IPS-11a (cell line): Measurements from ENCODE around the gene GLIS2.

Experiments used
- H3K4me3 ChIP-seq: one replicate; pipeline ENCODE4 v1.5.1; 2013; ENCODE audit warnings: low read depth, low read length, control low read depth

GLIS2 gene

DNA sequence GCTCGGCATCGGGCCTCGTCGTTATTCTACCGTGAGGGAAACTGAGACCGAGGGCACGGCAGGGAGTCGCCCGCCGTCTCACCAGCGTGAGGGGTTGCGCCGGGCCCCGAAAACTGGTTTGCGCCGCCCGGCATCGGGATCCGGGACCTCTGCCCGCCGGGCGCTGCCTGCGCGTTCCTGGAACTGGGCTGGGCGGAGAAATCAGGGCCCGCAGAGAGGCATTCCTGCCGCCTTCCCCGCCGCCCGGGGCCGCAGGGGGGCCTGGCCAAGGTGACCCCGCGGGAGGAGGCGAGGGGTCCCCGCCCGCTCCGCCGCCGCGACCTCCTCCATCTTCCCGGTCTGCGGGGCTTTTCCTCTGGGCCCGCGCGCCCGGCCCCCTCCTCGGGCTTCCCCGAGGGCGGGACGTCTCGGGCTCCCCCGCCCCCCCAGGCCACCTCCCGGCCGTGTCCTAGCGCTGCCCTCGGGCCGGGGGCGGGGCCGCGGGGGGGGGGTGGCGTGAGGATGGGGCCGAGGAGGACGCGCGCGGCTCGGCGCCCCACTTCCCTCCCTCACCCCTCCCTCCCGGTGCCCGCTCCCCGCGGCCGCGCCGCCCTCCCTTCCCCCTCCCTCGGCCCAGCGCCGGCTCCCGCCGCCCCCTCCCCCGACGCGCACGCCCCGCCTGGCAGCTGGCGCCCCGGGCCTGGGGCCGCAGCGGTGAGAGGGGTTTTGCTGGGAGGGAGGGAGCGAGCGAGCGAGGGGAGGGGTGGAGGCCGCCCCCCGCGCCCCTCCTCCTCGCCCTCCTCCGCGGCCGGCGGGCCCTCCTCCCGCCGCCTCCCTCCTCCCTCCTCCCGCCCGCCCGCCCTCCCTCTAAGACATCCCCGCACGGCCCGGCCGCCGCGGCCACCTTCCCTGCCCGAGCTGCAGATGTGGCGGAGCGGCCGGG is at the start of gene GLIS2:
GLIS2 (plus strand) TSS at position 882 of the 922 bp plus-strand sequence. CDS start 16,214 bp downstream, outside the sequence.
- H3K4me3 ChIP-seq: peak within 1 kb of the TSS; percentile 57

DNA sequence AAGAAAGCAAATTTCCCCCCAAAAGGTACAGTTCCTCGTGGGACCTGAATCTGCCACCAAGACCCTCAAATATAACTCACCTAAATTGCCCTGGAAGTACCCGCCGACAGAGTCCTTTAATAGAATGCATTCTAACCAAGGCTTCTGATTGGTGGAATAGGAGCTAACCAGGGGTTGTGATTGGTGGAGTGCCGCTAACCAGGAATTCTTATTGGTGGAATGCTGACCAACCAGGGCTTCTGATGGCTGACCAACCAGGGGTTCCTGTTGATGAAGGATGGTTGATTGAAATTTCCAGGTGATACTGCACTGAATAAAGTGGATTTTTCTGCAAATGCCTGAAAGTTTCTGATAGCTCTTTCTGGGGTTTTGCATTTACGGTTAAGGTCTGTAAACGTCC is 49.5 kb upstream of the GLIS2 start:
- H3K4me3 ChIP-seq: no peak overlapping the region

DNA sequence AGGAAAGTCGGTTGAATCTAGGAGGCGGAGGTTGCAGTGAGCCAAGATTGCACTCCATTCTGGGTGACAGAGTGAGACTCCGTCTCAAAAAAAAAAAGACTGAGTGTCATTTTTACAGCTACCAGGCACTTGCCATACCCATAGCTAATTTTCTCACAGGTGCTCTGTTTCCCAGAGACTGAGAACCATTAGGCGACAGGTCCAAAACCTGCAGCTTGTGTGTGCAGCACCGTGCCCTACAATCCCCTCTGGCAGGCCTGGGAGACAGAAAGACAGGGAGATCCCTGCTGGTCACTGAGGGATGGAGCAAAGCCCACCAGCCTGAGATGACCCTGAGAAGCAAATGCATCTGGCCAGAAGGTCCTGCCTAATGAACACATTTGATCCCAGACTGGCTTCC is 45.8 kb upstream of the GLIS2 start:
- H3K4me3 ChIP-seq: no peak overlapping the region

DNA sequence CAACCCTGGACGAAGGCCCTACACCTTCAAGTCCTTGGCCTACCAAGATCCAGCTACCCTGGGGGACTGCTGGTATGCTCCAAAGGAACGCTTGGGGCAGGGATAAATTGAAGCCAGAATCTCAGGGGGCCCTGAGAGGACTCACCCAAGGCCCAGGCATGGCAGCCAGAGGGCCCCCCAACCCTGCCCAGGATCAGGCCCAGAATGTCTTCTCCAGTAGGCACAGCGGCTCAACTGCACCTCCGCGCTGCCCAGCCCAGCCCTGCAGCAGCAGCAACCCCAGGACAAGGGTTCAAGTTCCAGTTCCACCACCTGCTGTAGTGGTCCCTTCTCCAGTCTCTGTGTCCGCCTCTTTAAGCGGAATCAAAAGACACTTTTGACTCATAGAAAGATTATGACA is 45.3 kb upstream of the GLIS2 start:
- no peak overlapping the region for H3K4me3 ChIP-seq

DNA sequence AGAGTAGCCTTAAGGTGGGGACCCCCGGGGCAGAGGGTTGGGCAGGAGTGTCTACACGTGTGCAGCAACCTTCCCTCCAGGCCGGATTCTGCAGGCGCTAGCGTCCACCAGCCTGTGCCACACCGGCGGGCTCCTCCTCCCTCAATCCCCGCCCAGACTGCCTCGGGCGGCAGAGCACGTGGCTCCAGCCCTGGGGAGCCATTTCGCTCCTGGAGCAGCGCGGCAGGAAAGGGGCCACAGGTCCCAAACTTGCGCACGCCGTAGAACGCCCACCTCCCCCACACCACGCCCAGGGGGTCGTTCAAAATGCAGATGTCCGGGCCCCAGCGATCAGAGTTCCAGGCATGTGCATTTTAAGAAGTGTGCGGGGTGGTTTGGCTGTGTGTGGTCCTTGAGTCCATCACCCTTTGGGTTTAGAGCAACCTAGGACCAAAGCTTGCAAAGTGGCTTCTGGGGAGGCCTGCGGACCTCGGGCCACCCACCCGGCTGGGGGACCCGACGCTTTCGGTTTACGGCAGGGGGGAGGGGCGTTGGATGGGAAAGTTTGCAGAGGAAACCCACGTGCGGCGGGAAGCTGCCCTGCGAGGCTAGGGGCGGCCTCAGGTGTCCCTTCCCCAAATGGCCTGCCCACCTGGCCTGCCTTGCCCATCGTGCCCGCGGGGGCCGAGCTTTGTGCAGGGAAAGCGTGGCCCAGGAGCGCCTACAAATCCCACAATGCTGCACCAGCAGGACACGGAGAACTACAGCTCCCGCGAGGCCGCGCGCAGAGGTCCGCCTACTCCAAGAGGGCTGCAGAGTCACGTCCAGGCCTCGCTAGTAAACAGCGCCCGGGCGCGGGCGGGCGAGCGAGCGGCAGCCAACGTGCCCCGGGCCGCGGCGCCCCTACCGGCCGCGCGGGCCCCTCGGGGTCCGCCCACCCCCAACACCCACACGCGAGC is 44.4 kb upstream of the GLIS2 start:
- H3K4me3 ChIP-seq: peak overlapping the region; percentile 88

DNA sequence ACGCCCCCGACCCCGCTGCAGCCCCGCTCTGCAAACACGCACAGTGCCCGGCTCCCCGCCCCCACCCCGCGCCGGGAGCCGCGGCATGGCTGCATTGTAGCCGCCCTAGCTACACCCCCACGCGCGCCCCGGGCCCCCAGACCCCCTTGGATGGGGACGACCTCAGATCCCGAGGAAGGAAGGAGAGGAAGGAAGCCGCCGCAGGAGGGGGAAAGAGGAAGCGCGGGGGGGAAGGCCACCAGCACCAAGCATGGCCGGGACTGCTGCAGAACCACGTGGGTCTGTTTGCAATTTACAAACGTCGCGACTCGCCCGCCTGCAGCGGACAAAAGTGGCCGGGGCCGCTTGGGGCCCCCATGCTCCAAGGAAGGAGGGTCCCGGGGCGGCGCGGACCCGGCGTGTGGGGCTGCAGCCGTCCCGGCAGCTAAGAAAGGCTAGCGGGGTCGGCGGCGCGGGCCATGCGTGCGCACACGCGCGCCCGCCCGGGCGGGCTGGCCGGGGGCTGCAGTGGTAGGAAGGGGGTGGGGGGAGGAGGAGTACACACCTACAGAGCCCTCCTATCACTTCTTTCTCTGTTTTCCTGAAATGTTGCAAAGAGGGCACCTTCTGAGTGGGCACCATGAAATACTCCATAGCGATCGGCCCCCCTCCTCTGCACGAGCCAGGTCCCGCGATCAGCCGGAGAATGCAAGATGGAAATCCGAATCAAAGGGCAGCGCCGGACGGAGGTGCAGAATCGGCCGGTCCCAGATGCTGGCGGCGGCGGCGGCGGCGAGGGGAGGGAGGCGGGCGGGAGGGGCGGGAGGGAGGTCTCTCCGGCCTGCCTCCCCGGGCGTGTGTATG is 43.5 kb upstream of the GLIS2 start:
- H3K4me3 ChIP-seq: peak overlapping the region; percentile 88

DNA sequence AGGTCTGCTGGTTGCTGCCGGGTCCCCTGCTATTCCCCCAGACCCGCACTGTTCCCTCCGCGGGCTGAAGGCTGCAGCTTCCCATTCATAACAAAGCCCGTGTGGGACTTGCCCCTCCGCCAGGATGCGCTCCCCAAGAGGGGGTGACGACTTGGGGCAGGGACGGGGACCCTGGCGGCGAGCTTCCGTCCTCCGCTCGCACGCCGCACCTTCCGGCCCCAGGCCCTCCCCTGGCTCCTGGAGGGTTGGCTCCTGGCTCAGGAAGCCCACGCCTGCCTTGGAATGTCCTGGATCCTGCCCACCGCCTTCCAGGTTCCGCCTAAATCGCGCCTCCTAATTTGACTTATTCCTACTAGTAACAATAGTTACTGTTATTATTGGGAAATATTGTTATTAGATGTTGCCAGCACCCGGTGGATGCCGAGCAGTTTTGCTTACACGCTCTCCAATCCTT is 42.0 kb upstream of the GLIS2 start:
- H3K4me3 ChIP-seq: peak overlapping the region; percentile 67

DNA sequence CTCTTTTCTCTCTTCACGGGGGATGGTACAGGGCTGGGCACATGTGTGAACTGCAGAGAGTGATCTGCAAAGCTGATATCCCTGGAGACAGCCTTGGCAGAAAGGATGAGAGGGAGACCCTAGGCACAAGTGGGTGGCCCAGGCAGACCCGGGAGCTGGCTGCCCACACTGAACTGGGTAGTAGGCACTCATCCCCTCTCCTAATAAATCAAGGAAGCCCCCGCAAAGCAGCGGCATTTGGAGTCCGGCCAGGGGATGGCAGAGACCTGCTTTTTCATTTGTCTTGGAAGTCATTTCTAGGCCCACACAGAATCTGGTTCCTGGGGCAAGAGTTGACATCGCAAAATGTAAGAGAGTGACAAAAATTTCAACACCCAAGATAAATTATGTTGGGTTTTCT is 40.0 kb upstream of the GLIS2 start:
- H3K4me3 ChIP-seq: no peak overlapping the region

DNA sequence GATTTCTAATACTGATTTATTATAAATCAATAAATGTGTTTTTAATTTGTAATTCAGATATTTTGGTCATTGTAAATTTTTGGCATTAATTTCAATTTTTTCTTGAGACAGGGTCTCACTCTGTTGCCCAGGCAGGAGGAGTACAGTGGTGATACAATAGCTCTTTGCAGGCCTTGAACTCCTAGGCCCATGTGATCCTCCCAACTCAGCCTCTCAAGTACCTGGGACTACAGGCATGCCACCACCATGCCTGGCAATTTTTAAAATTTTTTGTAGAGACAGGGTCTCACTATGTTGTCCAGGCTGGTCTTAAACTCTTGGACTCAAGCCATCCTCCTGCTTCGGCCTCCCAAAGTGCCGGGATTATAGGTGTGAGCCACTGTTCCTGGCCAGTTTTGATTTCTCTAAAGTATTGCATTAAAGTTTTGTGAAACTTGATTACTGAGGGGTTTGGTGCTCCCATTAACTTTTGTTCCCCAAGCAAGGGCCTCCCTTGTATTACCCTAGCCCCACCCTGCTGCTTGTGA is 37.8 kb upstream of the GLIS2 start:
- no peak overlapping the region for H3K4me3 ChIP-seq

DNA sequence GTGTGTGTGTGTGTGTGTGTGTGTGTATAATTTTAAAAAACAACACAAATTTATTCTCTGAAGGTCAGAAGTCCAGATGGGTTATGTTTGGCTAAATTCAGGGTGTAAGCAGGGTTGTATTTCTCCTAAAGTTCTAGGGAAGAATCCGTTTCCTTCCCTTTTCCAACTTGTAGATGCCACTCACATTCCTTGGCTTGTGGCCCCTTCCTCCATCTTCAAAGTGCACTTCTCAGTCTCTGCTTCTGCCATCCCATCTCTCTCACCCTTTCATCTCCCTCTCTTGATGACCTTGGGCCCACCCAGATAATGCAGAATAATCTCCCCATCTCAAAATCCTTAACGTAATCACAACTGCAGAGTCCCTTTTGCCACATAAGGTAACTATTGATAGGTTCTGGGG is 35.2 kb upstream of the GLIS2 start:
- H3K4me3 ChIP-seq: no peak overlapping the region

DNA sequence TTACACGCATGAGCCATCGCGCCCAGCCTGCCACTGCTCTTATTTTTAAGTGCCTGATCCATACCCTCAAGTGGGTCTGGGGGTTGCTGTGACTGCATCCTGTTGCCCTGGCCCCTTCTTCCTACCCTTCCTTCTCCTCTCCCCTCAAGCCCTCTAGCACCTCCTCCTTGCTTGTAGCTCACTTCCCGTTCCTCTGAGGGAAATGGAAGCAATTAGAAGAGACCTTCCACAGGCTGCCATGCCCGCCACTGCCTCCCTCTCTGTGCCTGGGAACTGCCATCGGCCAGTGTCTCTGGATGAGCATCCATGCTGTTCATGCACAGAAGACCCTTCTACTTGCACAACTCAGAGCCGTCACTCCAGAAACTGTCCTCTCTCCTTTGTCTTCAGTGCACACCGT is 32.4 kb upstream of the GLIS2 start:
- H3K4me3 ChIP-seq: no peak overlapping the region

DNA sequence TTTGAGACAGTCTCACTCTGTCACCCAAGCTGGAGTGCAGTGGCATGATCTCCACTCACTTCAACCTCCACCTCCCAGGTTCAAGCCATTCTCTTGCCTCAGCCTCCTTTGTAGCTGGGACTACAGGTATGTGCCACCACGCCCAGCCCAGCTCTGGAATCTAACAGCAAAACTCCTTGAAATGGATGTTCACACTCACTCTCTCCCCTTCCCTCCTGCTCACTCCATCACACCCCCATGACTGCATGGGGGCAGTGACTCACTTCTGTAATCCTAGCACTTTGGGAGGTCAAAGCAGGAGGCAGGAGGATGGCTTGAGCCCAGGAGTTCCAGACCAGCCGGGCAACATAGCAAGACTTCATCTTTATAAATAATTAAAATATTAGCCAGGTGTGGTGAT is 31.9 kb upstream of the GLIS2 start:
- no peak overlapping the region for H3K4me3 ChIP-seq

DNA sequence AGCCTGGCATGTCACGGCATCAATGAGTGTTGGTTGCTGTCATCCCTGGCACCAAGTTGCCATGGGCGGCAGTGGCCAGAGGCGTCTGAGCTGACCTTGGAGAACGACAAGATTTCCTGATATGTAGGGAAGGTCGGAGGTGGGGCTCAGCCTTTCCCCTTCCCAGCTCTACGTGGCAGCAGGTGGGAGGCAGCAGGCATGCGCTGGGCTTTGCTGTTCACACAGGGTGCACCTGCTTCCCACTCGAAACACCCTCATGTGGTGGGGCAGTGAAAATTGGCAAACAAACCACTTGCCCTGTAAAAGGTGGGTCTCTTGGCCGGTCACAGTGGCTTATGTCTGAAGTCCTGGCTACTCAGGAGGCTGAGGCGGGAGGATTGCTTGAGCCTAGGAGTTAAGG is 30.7 kb upstream of the GLIS2 start:
- H3K4me3 ChIP-seq: no peak overlapping the region

DNA sequence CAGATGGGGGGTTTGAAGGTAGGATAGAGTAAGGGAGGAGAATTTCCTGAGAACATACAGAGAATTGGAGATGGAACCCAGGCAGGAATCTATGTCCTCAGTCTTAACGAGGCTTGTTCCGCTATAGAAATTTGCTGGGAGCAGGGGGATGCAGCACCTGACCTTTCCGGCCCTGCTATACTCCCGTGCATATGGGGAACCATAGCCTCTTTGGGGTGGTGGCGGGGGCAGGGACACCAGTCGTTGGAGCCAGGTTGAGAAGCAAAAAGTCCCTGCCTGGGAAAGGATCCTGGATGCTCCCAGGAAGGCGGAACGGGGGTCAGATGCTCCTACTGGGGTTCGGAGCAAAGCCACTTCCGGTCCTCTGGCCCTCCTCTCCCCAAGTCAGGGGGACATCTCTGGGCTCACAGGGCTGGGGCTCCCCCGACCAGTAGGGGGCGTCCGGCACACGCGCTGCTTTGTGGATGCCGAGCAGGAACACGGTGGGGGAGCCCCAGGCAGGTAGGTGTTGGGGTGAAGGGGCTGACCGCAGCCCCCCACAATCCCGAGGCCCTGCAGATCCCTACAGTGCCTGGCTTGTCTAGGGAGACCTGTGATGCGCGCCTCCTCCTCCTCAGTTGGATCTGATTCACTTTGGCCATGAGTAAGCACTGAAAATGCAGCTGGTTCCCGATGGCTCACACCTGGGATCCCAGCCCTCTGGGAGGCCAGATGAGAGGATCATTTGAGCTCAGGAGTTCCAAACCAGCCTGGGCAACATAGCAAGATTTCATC is 27.5 kb upstream of the GLIS2 start:
- no peak overlapping the region for H3K4me3 ChIP-seq

DNA sequence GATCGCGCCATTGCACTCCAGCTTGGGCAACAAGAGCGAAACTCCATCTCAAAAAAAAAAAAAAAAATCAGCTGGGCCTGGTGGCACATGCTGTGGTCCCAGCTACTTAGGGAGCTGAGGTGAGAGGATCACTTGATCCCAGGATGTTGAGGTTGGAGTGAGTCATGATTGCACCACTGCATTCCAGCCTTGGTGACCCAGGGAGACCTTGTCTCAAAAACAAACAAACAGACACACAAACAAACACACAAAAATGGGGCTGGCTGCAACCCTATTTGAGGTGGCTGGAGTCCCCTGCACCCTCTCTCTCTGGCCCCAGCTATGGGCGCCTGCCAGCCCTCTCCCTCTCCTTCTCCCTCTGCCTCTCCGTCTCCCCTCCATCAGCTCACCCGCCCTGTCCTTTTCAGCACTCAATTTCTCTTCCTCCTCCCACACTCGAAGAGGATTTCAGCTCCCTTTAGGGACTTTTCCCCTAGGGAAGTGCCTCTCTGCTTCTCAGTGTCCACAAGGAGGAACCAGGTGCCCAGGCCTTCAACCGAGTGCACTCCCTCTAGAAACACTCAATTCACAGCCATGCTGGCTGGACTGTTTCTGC is 25.5 kb upstream of the GLIS2 start:
- H3K4me3 ChIP-seq: no peak overlapping the region

DNA sequence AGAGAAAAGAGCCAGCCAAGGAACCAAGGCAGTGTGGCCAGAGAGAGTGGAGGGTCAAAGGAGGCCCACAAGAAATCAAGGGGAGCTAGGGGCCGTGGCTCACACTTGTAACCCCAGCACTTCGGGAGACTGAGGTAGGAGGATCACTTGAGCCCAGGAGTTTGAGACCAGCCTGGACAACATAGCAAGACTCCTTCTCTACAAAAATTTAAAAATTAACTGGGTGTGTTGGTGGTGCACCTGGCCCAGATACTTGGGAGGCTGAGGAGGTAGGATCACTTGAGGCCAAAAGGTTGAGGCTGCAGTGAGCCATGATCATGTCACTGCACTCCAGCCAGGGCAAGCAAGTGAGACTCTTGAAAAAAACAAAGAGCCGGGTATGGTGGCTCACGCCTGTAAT is 24.2 kb upstream of the GLIS2 start:
- no peak overlapping the region for H3K4me3 ChIP-seq

DNA sequence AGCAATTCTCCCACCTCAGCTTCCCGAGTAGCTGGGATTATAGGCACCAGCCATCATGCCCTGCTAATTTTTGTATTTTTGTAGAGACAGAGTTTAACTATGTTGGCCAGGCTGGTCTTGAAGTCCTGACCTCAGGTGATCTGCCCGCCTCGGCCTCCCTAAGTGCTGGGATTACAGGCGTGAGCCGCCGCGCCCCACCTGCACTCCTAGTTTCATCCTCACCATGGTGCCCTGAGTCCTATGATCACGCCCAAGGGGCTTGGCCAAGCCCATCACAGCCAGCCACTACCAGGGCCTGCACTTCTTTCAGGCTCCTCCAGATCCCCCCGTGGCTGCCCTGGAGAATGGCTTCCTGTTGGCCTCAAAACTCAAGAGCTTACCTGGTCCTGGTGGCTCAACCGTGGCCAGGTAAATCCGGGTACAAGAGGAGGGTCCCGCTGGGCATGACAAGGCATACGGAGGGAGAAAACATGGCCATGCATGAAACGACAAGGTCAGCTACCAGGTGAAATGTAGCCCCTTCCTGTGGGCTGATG is 22.6 kb upstream of the GLIS2 start:
- no peak overlapping the region for H3K4me3 ChIP-seq

DNA sequence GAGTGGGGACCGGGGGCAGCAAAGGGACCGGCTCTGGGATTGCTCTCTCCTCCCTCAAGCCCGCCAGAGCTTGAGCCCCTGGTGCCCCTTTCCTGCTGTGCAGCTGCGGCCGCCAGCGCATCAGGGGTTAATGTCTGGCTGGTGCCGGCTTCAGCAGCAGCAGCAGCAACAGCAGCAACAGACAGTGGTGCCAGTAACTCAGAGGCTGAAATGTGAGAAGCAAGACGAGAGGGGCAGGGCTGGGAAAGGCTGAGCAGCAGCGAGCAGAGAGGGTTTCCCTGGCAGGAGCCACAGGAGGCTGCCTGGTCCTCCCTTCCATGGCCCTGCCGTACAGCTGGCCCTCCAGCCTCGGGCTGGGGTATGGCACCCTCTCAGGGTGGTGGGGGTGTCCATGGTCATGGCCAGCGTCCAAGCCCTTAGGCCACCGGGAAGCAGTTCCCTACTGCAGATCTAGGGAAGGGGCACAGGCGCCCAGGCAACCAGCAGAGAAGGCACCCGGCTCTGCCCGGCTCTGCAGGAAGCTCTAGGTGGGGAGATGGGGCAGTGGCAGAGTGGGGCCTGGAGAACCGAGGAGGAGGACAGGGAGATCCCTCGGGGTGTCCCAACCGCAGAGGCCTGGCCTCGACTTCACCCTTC is 21.9 kb upstream of the GLIS2 start:
- H3K4me3 ChIP-seq: no peak overlapping the region

DNA sequence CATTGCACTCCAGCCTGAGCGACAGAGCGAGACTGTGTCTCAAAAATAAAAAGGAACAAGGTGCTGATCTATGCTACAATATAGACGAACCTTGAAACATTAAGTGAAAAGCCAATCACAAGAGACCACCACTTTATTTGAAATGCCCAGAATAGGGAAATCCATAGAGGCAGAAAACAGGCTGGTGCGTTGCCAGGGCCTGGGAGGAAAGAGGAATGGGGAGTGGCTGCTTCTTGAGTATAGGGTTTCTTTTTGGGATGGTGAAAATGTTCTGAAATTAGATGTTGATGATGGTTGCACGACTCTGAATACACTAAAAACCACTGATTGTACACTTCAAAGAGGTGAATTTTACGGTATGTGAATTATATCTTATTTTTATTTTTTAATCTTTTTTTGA is 20.3 kb upstream of the GLIS2 start:
- no peak overlapping the region for H3K4me3 ChIP-seq
